ENCODE results near the gene ABHD12B.

- TF ChIP-seq TAF1 (IDR thresholded peaks at IDR 0.05; ENCODE audit: low read depth, low read length) (no peak), POLR2A (IDR thresholded peaks at IDR 0.05; ENCODE audit: low read depth, low read length) (no peak)
Observed at GRCh38 chr14:50864237-50864636, 7.6 kb upstream of the ABHD12B start.

All from GM12891 (cell line).